ENCODE results near the gene KYNU. TPM values are rescaled to one million over a fixed set of nuclear protein-coding genes. Genes with fewer than 3 reads are reported as not detected.
"Not testable (repeated sequence)": the region's sequence is repeated elsewhere in the genome, so short reads cannot be mapped to it uniquely, and the experiment has no call there.

Gene KYNU
- total RNA-seq, 1 donor from 2014 or later: 4.3 TPM

DNA sequence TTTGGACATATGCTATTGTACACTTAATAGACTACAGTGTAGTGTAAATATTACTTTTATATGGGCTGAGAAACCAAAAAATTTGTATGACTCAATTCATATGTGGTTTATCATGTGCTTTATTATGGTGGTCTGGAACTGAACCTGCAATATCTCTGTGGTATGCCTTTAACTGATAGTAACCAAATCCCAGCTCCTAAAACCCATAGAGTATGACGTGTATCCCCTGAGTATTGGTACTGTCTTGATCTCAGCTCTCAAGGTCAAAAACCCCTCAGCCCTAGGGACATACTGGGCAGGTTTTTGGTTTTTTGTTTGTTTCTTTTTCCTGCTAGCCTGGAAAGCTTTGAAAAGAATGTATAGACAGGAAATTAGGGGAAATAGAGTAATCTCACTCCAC lies 209.6 kb downstream of the KYNU start:
- no peak for DNase-seq (ENCODE audit: low spot score)

DNA sequence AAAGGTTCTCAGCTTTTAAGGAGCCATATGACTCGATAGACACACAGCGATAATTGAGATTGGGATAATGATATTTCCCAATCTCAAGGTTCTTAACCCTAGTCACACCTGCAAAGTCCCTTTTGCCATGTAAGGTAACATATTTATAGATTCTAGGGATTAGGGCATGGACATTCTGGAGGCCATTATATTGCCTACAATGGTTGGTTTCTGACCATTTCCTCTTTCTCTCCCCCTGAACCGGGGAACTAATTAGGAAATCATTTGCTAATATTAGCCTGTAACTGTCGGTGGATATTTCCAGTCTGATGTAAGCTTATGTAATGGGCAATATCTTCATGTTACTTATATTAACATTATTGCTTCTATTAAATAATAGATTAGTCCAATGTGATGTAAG lies 210.9 kb downstream of the KYNU start:
- no peak for DNase-seq (ENCODE audit: low spot score)

DNA sequence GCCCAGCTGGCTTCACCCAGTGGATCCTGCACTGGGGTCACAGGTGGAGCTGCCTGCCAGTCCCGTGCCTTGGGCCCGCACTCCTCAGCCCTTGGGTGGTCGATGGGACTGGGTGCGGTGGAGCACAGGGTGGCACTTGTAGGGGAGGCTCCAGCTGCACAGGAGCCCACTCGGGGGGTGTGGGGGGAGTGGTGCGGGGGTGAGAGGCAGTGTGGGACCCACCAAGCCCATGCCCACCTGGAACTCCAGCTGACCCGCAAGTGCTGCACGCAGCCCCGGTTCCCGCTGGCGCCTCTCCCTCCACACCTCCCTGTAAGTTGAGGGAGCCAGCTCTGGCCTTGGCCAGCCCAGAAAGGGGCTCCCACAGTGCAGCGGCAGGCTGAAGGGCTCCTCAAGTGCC lies 212.1 kb downstream of the KYNU start:
- DNase-seq (ENCODE audit: low spot score): not testable (repeated sequence)
